ENCODE results near the gene ZCCHC24.

Gene ZCCHC24

GRCh38 chr10:79444199-79445119 is 965 bp downstream of the ZCCHC24 start:
- DNase-seq: peak; percentile 29

- DNase-seq: no peak
Observed at GRCh38 chr10:79443338-79444198, 1.9 kb downstream of the ZCCHC24 start.

GRCh38 chr10:79442171-79443040 is 3.0 kb downstream of the ZCCHC24 start:
- no peak for DNase-seq

- DNase-seq: no peak
Observed at GRCh38 chr10:79441433-79441832, 4.0 kb downstream of the ZCCHC24 start.

- no peak for DNase-seq
Observed at GRCh38 chr10:79440281-79440680, 5.1 kb downstream of the ZCCHC24 start.

GRCh38 chr10:79438699-79439085 is 6.7 kb downstream of the ZCCHC24 start:
- DNase-seq: no peak

- no peak for DNase-seq
Observed at GRCh38 chr10:79438021-79438698, 7.3 kb downstream of the ZCCHC24 start.

- DNase-seq: no peak
Observed at GRCh38 chr10:79437111-79437814, 8.2 kb downstream of the ZCCHC24 start.

- no peak for DNase-seq
Observed at GRCh38 chr10:79436850-79437103, 8.6 kb downstream of the ZCCHC24 start.

GRCh38 chr10:79436066-79436849 is 9.2 kb downstream of the ZCCHC24 start:
- no peak for DNase-seq

- DNase-seq: no peak
Observed at GRCh38 chr10:79435271-79436065, 10.0 kb downstream of the ZCCHC24 start.

GRCh38 chr10:79434821-79435251 is 10.6 kb downstream of the ZCCHC24 start:
- no peak for DNase-seq

GRCh38 chr10:79434223-79434687 is 11.2 kb downstream of the ZCCHC24 start:
- DNase-seq: no peak

- no peak for DNase-seq
Observed at GRCh38 chr10:79433324-79434222, 11.9 kb downstream of the ZCCHC24 start.

GRCh38 chr10:79431891-79432831 is 13.3 kb downstream of the ZCCHC24 start:
- DNase-seq: no peak

GRCh38 chr10:79431428-79431827 is 14.0 kb downstream of the ZCCHC24 start:
- DNase-seq: no peak

GRCh38 chr10:79430936-79431335 is 14.5 kb downstream of the ZCCHC24 start:
- DNase-seq: no peak
